SIG-M5 treated with dmso at 0.1 percent for 504 hours (cell line): ENCODE data around the gene FNIP2.
A peak's percentile ranks its signal among the peaks of the same experiment; 100 is the strongest.
"Not testable (repeated sequence)": the region's sequence is repeated elsewhere in the genome, so short reads cannot be mapped to it uniquely, and the experiment has no call there.

ENCODE experiments used
- DNase-seq: peaks from one replicate; lab custom pipeline; 2025; ENCODE audit not compliant: unreplicated experiment; lab: John Stamatoyannopoulos, UW

Gene FNIP2

GRCh38 chr4:158865520-158866177 is 96.8 kb downstream of the FNIP2 start:
- no peak for DNase-seq

- no peak for DNase-seq
These were observed 100.2 kb downstream of the FNIP2 start for GRCh38 chr4:158869001-158869400.

GRCh38 chr4:158869761-158870160 is 100.9 kb downstream of the FNIP2 start:
- DNase-seq = no peak

GRCh38 chr4:158870282-158870625 is 101.4 kb downstream of the FNIP2 start:
- DNase-seq = no peak

GRCh38 chr4:158870626-158871334 is 102.0 kb downstream of the FNIP2 start:
- DNase-seq = no peak

- DNase-seq = no peak
These were observed 102.5 kb downstream of the FNIP2 start for GRCh38 chr4:158871335-158871724.

- DNase-seq = peak; percentile 12
These were observed 105.1 kb downstream of the FNIP2 start for GRCh38 chr4:158873795-158874401.

GRCh38 chr4:158875026-158875425 is 106.2 kb downstream of the FNIP2 start:
- DNase-seq = no peak

GRCh38 chr4:158875455-158875854 is 106.6 kb downstream of the FNIP2 start:
- DNase-seq = no peak

- no peak for DNase-seq
These were observed 108.2 kb downstream of the FNIP2 start for GRCh38 chr4:158877069-158877468.

GRCh38 chr4:158882142-158882541 is 113.3 kb downstream of the FNIP2 start:
- DNase-seq = not testable (repeated sequence)

- no peak for DNase-seq
These were observed 115.5 kb downstream of the FNIP2 start for GRCh38 chr4:158884280-158884679.

- DNase-seq = no peak
These were observed 116.7 kb downstream of the FNIP2 start for GRCh38 chr4:158885564-158885963.

GRCh38 chr4:158890294-158890693 is 121.5 kb downstream of the FNIP2 start:
- no peak for DNase-seq

- no peak for DNase-seq
These were observed 122.4 kb downstream of the FNIP2 start for GRCh38 chr4:158891256-158891655.

- DNase-seq = no peak
These were observed 126.0 kb downstream of the FNIP2 start for GRCh38 chr4:158894826-158895225.

- no peak for DNase-seq
These were observed 127.2 kb downstream of the FNIP2 start for GRCh38 chr4:158895797-158896576.

GRCh38 chr4:158896577-158897238 is 127.9 kb downstream of the FNIP2 start:
- not testable (repeated sequence) for DNase-seq

- DNase-seq = not testable (repeated sequence)
These were observed 131.6 kb downstream of the FNIP2 start for GRCh38 chr4:158900408-158900807.

- DNase-seq = peak; percentile 48
These were observed 133.7 kb downstream of the FNIP2 start for GRCh38 chr4:158902280-158903078.
